SH-SY5Y (cell line): ENCODE measurements around the gene CCDC170.
A peak's percentile ranks its signal among the peaks of the same experiment; 100 is the strongest.

ENCODE experiments used
- GATA2 ChIP-seq: IDR thresholded peaks from 2 replicates; pipeline ENCODE4 v1.6.1; 2011; ENCODE audit warnings: mild to moderate bottlenecking, low read depth, low read length
- GATA3 ChIP-seq: IDR thresholded peaks from 2 replicates; pipeline ENCODE4 v1.6.1; 2011; ENCODE audit warnings: low read depth, mild to moderate bottlenecking, low read length, moderate library complexity

Gene CCDC170

DNA sequence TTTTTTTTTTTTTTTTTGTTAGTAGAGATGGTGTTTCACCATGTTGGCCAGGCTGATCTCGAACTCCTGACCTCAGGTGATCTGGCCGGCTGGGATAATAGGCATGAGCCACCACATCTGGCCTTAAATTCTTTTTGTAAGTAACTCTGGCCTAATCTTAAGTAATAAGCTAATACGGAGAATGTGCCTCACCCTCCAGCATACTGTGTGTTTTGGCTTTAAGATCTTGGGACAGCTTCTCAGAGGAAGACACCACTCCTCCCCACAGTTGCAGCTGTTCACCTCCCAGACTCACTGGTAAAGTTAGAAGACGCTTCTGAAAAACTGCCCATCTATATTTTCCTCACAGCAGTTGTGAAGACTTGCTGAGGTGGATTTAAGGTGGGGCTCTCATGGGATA, 120.8 kb downstream of the CCDC170 start:
- TF ChIP-seq GATA3 (no peak), GATA2 (no peak)

DNA sequence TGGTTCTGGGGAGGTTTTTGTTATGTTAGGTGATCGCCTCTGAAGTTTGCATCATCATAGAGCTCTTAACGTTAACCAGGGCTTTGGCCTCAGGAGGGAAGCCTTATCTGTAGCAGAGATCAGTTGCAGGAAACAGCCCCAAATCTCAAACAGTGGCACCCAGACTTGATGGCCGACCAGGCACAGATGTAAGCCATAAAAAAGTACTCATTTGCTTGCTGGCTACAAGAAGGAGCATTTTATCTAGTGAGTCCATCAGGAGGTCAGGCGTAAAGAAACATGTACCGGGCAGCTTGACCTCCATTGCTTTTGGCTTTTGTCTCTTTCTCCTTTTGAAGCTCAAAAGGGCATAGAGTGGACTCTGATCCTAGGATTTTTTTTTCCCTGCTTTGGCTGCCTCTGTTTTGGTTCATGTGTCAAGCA, 122.3 kb downstream of the CCDC170 start:
- TF ChIP-seq GATA2 (peak; percentile 61; the same call in 1 of the 2 replicates), GATA3 (no peak)

DNA sequence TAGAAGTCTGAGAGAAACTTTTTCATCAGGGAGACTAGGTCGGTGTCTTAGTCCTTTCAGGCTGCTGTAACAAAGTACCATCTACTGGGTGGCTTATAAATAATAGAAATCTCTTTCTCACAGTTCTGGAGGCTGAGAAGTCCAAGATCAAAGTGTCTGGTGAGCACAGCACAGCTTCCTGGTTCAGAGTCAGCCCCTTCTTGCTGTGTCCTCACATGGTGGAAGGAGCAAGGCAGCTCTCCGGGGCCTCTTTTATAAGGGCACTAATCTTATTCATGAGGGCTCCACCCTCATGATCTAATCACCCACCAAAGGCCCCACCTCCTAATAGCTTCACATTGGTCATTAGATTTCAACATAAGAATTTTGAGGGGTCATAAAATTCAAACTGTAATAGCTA, 122.8 kb downstream of the CCDC170 start:
- TF ChIP-seq GATA3 (no peak), GATA2 (no peak)

DNA sequence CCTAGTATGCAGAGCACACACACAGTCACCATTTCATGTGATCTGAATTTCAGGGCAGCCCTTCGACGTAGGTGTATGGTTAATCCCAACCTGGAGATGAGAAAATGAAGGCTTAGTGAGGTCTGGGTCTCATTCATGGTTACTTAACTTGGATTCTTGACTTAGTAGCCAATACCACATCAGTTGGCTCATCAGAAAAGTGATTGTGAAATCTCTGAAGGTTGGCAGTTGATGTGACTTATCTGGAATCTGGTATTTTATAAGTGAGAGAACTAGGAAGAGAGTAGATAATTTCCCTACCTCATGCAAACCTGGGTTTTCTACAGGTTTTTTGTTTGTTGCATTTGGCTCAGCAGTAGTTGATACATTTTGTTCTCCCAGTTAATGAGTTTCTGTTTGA, 123.7 kb downstream of the CCDC170 start:
- TF ChIP-seq GATA2, result no peak
- no peak for TF ChIP-seq GATA3

DNA sequence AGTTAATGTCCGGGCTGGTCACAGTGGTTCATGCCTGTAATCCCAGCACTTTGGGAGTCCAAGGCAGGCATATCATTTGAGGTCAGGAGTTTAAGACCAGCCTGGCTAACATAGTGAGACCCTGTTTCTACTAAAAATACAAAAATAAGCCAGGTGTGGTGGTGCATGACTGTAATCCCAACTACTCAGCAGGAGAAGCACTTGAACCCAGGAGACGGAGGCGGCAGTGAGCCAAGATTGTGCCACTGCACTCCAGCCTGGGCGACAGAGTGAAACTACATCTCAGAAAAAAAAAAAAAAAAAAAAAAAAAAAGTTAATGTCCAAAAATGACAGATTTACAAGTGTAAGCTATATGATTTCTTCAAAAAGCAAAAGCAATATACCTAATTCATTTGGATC, 124.9 kb downstream of the CCDC170 start:
- TF ChIP-seq GATA2, result no peak
- TF ChIP-seq GATA3, result no peak

DNA sequence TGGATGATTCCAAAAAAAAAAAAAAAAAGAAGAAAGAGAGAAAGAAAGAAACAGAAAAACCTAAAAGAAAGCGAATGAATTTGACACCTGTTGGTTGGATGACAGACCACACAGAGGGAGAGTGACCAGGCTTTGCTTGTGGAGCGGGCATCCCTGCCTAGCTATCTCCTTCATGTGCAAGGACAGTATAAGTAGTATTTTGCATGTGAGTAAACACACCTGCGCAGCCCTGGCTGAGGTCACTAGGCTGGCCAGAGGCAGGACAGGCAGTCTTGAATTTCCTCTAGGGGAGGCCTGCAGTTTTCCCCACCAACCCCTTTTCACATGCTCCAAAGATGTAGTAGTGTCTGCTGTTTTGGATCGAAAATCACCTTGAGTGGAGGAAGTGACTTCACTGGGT, 126.4 kb downstream of the CCDC170 start:
- no peak for TF ChIP-seq GATA3
- TF ChIP-seq GATA2, result no peak

DNA sequence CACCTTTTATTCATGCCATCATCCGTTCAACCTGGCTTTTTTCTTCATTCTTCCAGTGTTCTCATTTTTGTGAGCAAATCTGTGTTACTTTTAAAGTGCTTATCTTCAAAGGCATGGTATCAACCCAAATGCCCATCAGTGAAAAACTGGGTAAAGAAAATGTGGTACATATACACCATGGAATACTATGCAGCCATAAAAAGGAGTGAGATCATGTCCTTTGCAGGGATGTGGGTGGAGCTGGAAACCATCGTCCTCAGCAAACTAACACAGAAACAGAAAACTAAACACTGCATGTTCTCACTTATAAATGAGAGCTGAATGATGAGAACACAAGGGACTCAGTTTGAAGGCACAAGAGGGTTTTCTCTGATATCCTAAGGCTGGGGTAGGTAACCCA, 130.3 kb downstream of the CCDC170 start:
- no peak for TF ChIP-seq GATA2
- TF ChIP-seq GATA3, result no peak

DNA sequence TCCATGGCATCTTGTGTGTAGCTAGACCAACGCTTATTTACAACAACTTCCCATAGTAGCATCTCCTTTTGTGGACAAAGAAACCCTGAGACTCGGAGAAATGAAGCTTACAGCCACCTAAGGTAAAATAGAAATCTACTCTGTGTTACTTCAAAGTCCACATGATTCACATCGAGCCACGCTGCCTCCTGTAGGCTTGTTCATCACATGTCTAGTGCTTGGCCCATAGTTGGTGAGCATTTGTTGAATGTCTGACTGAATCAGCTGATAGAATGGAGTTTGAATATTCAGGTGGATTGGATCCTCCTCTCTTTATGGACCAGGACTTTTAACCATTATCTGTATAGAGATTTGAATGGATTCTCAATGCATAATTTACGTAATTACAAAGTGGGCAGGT, 130.7 kb downstream of the CCDC170 start:
- TF ChIP-seq GATA2 (no peak), GATA3 (no peak)

DNA sequence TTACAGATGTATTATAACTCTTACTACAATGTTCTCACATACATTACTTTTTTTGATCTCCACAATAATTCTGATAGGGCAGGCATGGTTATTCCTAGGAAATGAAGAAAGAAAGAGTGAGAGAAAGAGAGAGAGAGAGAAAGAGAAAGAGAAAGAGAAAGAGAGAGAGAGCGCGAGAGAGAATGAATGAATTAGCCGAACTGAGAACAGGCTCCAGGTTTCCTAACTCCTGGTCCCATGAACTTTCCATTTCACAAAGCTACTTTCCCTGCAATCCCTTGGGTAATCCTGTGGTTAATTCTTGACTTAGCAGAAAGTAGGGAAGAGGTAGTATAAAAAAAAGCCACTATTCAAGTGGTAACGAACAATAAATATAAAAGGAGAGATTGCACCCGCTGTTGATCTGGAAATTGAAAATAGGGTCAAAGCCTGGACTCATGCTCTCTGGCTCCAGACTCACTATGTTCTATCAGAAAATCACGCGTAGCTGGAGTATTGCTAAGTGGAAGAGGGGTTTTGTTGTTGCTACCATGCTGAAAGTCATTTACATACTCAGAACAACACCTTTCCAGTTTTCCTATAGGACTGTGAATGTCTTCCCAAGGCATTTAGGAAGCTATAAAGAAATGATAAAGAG, 131.2 kb downstream of the CCDC170 start:
- TF ChIP-seq GATA3, result no peak
- TF ChIP-seq GATA2, result no peak

DNA sequence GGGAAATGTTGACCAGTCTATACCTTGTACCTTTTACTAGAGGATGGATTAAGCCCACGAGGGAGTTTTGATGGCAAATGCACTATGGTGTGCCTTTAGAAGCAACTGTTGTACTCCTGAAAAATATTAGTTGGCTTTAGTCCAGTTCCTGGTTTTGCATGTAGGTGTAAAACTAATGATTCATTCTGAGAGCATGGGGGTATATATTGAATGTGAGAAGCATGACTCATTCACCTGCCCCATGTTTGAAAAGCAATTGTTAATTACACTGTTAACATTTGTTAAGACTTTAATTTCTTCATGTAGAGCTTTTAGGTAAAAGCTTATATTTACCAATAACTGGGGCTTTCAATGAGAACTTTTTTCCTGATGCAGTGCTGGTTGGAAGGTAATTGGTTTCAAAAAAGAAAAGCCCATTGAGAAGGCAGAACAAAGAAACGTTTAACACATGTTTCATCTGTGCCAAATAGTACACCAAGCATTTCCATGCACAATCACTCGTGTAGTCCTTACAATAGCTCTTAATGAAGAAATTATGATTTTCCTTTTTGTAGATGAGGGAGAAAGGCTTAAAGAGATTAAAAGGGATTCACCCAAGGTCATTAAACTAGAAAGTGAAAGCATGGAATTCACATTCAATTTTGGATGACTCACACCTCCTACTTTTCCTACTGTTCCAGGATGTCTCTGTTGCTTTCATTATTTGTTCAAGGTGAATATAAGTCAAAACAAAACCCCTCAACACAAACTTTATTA, 134.1 kb downstream of the CCDC170 start:
- TF ChIP-seq GATA2, result no peak
- TF ChIP-seq GATA3, result no peak

DNA sequence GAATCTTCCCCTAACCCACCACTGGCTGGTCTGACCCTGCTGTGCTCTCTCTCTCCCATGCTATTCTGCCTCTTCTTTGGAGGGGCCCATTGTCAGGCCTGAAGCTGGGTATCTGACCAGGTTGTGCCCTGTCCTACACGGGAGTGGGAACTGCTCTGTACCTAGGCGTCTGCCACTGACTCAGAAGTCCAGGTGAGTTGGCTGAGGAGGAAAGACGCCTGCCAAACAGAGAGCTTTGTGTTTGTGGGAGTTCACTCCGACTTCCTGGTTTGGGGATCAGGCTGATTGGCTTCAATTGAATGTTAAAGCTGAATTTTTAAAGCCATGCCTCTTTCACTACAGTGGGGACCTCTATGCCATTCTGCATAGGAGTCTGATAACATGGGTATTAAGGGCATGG, 136.0 kb downstream of the CCDC170 start:
- TF ChIP-seq GATA2 (no peak), GATA3 (no peak)

DNA sequence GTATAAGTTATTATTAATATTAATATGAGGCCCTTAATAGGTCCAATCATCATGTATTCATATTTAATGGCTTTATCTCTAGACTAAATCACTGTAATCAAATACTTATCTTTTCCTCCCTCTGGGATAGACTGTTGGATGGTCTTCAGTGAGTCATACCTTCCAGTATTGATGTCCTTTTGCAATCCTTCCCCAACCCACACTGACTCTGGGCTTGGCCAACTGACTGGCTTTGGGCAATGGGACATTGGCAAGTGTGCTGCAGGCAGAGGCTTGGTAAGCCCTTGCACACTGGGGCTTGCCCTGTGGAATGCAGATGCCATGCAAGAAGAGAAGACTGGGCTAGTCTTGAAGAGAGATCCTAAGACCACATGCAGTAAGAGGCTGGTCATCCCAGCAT, 136.6 kb downstream of the CCDC170 start:
- no peak for TF ChIP-seq GATA2
- TF ChIP-seq GATA3, result no peak

DNA sequence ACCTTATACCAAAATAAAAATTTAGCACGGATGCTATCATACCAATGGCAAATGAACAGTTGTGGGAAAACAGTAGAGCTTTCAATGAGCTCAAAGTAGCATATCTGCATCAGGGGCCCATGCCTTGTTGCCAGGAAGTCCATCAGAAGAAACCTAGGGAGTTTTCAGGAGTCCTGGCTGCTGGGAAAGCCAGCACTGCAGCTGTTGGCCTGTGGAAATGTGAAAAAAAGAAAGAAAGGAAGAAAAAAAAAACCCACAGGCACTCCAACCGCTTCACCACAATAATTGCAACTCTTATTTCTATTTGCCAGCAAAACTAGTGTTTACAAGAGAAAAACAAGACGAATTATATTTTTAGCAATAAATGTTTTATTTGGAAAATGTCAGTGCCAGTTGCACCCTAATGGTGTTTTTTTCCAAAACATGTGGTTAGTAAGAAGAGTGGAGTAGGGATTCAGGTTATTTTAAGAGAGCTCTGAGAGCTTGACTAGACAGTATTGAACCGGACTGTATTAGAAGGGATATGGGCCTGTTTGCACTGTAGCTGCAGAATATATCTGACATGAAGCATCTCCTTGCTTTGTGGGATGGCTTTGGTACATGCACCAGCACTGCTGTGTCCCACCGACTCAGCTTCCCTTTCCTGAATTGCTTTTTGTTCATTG, 137.3 kb downstream of the CCDC170 start:
- TF ChIP-seq GATA3 (no peak), GATA2 (no peak)

DNA sequence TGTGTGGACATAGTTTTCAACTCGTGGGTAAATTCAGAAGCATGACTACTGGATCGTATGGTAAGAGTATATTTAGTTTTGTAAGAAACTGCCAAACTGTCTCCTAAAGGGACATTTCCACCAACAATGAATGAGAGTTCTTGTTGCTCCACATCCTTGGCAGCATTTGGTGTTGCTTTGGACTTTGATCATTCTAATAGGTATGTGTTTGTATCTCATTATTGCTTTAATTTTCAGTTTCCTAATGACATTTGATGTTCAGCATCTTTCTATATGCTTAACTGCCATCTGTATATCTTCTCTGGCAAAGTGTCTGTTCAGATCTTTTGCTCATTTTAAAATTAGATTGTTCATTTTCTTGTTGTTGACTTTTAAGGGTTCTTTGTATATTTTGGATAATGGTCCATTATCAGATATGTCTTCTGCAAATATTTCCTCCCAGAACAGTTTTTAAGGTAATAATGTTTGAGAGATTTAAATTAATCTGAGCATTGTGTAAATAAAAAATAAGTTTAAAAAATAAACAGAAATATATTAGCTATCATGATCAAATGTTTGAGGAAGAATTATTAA, 138.7 kb downstream of the CCDC170 start:
- TF ChIP-seq GATA2 (no peak), GATA3 (no peak)
